GM12892 (cell line): ENCODE data around the gene ACTRT2.

ENCODE experiments used
- POLR2A ChIP-seq: IDR thresholded peaks from 2 replicates; pipeline ENCODE4 v1.6.1; 2011; ENCODE audit warnings: low read depth, low read length, control low read depth
- POLR2AphosphoS5 ChIP-seq: IDR thresholded peaks from 2 replicates; pipeline ENCODE4 v1.6.1; 2011; ENCODE audit warnings: low read depth, low read length, control low read depth

DNA sequence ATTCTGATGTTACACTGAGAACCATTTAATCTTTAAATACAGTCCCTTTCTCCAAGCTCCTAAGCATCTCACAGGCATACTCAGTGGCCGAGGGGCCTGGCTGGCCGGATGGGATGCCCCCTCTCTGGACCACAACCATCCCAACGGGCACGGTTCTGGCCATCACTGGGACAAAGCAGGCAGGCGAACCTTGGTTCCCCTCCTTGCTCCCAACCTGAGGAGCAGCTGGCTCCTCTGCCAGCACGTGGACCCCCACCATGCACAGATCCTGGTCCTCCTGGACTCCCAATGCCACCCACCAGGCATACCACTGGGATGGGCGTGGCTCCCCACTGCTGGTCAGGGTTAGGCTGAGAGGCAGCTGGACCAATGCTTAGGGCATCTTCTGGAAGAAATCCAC, 27.9 kb downstream of the ACTRT2 start:
- TF ChIP-seq POLR2A (no peak), POLR2AphosphoS5 (no peak)
